ENCODE measurements around the gene ASXL3. TPM values are rescaled to one million over a fixed set of nuclear protein-coding genes. Genes with fewer than 3 reads are reported as not detected.

ASXL3 gene
- total RNA-seq, 4 donors from 2014 or later = 0.93 to 2.2 (median 1.5) TPM

DNA sequence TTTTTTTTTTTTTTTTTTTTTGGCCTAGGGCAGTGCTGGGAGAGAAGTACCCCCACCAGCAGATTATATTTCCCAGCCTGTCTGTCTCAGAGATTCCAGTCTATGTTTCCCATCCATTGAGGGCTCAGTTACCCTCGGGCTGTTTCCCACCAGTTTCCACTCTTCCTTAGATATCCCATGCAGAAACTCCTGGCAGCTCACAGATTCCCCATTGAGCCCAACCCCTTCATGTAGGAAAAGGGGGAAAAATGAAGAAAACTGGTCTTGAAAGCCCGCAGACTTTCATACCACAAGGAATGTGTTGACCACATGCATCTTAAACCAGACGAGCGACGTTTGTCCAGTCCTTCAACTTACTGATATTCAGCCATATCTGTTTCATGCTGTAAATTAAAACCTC is 15.2 kb downstream of the ASXL3 start:
- no peaks in the 10 kb centered on the region for H3K27me3 ChIP-seq
- TF ChIP-seq POLR2A (IDR thresholded peaks at IDR 0.05) (no peak), EP300 (IDR thresholded peaks at IDR 0.05) (no peak), POLR2AphosphoS5 (IDR thresholded peaks at IDR 0.05) (no peak)
- TF ChIP-seq, protein P1, sequence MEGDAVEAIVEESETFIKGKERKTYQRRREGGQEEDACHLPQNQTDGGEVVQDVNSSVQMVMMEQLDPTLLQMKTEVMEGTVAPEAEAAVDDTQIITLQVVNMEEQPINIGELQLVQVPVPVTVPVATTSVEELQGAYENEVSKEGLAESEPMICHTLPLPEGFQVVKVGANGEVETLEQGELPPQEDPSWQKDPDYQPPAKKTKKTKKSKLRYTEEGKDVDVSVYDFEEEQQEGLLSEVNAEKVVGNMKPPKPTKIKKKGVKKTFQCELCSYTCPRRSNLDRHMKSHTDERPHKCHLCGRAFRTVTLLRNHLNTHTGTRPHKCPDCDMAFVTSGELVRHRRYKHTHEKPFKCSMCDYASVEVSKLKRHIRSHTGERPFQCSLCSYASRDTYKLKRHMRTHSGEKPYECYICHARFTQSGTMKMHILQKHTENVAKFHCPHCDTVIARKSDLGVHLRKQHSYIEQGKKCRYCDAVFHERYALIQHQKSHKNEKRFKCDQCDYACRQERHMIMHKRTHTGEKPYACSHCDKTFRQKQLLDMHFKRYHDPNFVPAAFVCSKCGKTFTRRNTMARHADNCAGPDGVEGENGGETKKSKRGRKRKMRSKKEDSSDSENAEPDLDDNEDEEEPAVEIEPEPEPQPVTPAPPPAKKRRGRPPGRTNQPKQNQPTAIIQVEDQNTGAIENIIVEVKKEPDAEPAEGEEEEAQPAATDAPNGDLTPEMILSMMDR (IDR thresholded peaks at IDR 0.05) = no peak
- H3K9me3 ChIP-seq = no peaks in the 10 kb centered on the region
- no peak for ATAC-seq
- no peak overlapping the region for H3K4me3 ChIP-seq
- 83 to 84% methylated on average over 4 of the region's 5 CpGs for WGBS, 2 donors (ENCODE audit: low coverage in 1 of 2)
- no peaks in the 10 kb centered on the region for H3K36me3 ChIP-seq
- no peaks in the 10 kb centered on the region for H3K4me1 ChIP-seq
- no peak overlapping the region for H3K27ac ChIP-seq

DNA sequence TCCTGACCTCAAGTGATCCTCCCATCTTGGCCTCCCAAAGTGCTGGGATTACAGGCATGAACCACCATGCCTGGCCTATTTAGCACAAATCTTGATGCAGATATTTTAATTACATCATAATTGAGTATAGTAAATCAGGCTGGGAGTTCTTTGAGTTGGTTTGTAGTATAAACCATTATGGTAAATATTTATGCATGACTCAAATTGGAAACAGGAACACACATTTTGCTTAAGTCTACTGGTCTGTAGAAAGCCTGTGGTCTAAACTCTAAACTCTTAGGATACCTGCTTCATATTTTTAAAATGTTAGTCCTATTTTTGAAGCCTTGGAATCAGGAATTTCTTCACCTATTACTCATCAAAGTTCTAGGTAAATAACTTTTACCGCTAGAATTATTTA is 16.8 kb downstream of the ASXL3 start:
- ATAC-seq = no peak
- H3K4me1 ChIP-seq = no peaks in the 10 kb centered on the region
- H3K27ac ChIP-seq = no peak overlapping the region
- no peaks in the 10 kb centered on the region for H3K9me3 ChIP-seq
- H3K4me3 ChIP-seq = no peak overlapping the region
- H3K27me3 ChIP-seq = no peaks in the 10 kb centered on the region
- no peak for TF ChIP-seq POLR2A (IDR thresholded peaks at IDR 0.05)
- 17 to 79% methylated on average over 1 of the region's 1 CpG for WGBS, 2 donors (ENCODE audit: low coverage in 1 of 2)
- H3K36me3 ChIP-seq = no peaks in the 10 kb centered on the region

DNA sequence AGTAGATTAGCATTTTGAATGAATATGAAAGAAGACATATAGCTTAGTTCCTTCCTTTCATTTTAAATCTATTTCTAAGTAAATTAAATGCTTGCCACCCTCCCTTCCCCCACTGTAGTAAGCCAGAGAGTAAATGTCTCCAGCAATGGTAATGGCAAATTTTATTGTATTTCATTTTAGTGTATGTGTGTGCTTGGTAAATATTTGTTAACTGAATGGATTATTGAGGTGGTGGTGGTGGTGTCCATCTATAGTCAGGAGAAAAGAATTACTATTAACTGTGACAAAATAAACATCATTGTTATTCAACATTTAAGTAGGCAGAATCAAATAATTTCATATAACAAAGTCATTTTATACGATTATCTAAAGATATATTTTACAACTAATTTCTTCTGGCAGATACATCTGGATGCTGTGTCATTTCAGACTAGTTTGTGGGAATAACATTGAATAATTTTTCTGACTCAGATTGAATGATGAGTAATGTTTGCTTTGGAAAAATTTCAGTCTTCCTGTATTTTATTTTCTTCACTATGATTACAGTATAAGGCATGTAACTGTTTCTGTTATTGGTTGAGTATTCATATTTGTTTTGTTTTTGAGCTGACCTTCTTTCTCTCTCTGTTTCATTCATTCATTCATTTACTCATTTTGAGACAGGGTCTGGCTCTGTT is 18.3 kb downstream of the ASXL3 start:
- WGBS, 2 donors (ENCODE audit: low coverage in 1 of 2) = 59 to 61% methylated on average over 1 of the region's 1 CpG
- no peak for TF ChIP-seq EP300 (IDR thresholded peaks at IDR 0.05)
- no peak for TF ChIP-seq POLR2A (IDR thresholded peaks at IDR 0.05)
- TF ChIP-seq POLR2AphosphoS5 (IDR thresholded peaks at IDR 0.05) = no peak
- TF ChIP-seq, protein P1 (IDR thresholded peaks at IDR 0.05) = no peak
- Histone ChIP-seq H3K9me3 (no peaks in the 10 kb centered on the region), H3K4me1 (no peaks in the 10 kb centered on the region), H3K27ac (no peak overlapping the region), H3K27me3 (no peaks in the 10 kb centered on the region), H3K36me3 (no peaks in the 10 kb centered on the region), H3K4me3 (no peak overlapping the region)
- ATAC-seq = no peak

DNA sequence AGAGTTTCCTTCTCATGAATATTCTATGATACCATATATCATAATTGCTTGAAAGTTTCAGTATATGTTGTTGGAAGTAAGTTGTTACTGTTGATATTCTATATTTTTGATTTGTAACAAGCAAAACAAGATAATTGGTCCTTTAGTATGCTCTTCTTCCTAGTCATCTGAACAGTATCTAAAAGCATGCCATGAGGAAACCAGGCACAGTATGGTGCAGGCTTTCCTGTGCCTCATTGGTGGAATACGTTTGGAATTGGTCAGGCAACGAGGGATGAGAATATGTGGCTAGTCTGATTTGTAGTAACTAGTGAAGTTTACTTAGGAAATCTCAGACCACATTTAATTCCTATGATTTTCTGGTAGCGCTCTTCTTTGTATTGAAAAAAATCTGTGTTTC is 22.8 kb downstream of the ASXL3 start:
- WGBS, 2 donors (ENCODE audit: low coverage in 1 of 2) = 76 to 79% methylated on average over 3 of the region's 3 CpGs
- no peaks in the 10 kb centered on the region for H3K9me3 ChIP-seq
- ATAC-seq = no peak
- no peak overlapping the region for H3K4me3 ChIP-seq
- no peaks in the 10 kb centered on the region for H3K4me1 ChIP-seq
- no peak overlapping the region for H3K27ac ChIP-seq
- TF ChIP-seq, protein P1 (IDR thresholded peaks at IDR 0.05) = no peak
- no peak for TF ChIP-seq EP300 (IDR thresholded peaks at IDR 0.05)
- TF ChIP-seq POLR2AphosphoS5 (IDR thresholded peaks at IDR 0.05) = no peak
- TF ChIP-seq POLR2A (IDR thresholded peaks at IDR 0.05) = no peak
- H3K36me3 ChIP-seq = no peaks in the 10 kb centered on the region
- no peaks in the 10 kb centered on the region for H3K27me3 ChIP-seq

DNA sequence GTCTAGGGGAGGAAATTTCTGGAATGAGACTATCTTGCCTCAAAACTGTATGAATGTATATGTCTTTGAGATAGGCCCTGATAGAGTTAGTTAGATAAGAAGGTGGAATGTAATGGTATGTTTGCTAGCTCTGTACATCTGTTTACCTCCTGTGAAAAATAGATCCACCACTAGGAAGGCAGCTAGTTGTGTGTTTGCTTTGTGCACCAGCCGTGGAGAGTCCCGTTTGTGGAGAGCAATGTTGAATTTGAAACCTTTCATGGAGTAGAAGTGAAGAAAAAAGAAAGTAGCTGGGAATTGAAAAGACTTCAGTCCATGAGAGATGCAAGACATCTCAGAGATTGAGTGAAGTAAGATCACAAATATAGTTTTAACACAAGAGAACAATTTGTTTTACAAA is 25.4 kb downstream of the ASXL3 start:
- no peak for ATAC-seq
- no peak for TF ChIP-seq EP300 (IDR thresholded peaks at IDR 0.05)
- TF ChIP-seq POLR2A (IDR thresholded peaks at IDR 0.05) = no peak
- WGBS, 2 donors (ENCODE audit: low coverage in 1 of 2) = 75% methylated on average over 2 of the region's 2 CpGs; no CpG with 5 or more reads in 1 of the 2 donors
- Histone ChIP-seq H3K4me1 (no peaks in the 10 kb centered on the region), H3K36me3 (no peaks in the 10 kb centered on the region), H3K27me3 (no peaks in the 10 kb centered on the region), H3K4me3 (no peak overlapping the region), H3K9me3 (no peaks in the 10 kb centered on the region), H3K27ac (no peak overlapping the region)

DNA sequence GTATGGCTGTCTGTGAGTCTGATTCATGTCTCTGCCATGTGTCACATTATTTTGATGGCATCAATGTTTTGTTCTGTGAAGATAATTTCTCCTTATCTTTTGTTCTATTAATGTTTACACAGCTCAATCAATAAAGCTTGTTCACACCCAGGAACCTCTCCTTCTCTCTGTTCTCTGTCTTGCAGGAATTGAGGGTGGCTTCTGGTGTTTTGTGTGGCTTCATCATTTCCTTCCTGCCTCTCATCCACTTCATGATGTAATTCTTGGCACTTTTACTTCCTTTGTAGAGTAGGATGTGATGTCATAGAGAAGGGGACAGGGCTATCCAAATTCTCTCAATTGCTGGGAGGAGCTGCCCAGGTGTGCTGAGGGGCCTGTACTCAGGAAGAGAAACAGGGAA is 27.2 kb downstream of the ASXL3 start:
- no peak overlapping the region for H3K27ac ChIP-seq
- no peaks in the 10 kb centered on the region for H3K36me3 ChIP-seq
- H3K4me3 ChIP-seq = no peak overlapping the region
- H3K9me3 ChIP-seq = no peaks in the 10 kb centered on the region
- no peaks in the 10 kb centered on the region for H3K4me1 ChIP-seq
- TF ChIP-seq POLR2AphosphoS5 (IDR thresholded peaks at IDR 0.05) (no peak), EP300 (IDR thresholded peaks at IDR 0.05) (no peak), POLR2A (IDR thresholded peaks at IDR 0.05) (no peak)
- TF ChIP-seq, protein P1 (IDR thresholded peaks at IDR 0.05) = no peak
- no peak for ATAC-seq
- no peaks in the 10 kb centered on the region for H3K27me3 ChIP-seq

Data from gastroesophageal sphincter (tissue), 4 donors.